ENCODE results near the gene DGKI.

DNA sequence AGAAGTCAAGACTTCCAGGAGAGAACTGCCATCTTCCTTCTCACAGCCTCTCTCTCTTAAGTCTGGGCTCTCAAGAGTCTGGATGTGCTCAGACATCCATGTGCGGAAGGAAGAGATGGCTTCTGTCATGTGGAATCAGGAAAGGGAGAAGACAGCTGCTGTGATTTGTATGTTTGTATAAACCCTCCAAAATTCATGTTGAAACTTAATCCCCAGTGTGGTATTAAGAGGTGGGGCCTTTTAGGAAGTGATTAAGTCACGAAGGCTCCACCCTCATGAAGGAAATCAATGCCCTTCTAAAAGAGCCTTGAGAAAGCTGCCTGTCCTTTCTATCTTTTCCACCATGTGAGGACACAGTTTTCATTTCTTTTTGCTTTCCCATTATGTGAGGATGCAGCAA lies 429.3 kb downstream of the DGKI start:
- TF ChIP-seq, protein P1, sequence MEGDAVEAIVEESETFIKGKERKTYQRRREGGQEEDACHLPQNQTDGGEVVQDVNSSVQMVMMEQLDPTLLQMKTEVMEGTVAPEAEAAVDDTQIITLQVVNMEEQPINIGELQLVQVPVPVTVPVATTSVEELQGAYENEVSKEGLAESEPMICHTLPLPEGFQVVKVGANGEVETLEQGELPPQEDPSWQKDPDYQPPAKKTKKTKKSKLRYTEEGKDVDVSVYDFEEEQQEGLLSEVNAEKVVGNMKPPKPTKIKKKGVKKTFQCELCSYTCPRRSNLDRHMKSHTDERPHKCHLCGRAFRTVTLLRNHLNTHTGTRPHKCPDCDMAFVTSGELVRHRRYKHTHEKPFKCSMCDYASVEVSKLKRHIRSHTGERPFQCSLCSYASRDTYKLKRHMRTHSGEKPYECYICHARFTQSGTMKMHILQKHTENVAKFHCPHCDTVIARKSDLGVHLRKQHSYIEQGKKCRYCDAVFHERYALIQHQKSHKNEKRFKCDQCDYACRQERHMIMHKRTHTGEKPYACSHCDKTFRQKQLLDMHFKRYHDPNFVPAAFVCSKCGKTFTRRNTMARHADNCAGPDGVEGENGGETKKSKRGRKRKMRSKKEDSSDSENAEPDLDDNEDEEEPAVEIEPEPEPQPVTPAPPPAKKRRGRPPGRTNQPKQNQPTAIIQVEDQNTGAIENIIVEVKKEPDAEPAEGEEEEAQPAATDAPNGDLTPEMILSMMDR (IDR thresholded peaks at IDR 0.05): no peak
- no peak for TF ChIP-seq POLR2A (IDR thresholded peaks at IDR 0.05)

Data from thyroid gland (tissue), 4 donors.